Tibial nerve (tissue), 4 donors: ENCODE measurements around the gene PKP4.

Source experiments
- EP300 ChIP-seq, 2 donors: sonication (generic); formaldehyde crosslinking; IDR thresholded peaks; one replicate each; pipeline ENCODE4 v1.6.1; 2017; ENCODE audit warnings: antibody characterized with exemption in 2 of 2, mild to moderate bottlenecking in 1 of 2
- POLR2A ChIP-seq, 2 donors: fragments of 450-650 bp; IDR thresholded peaks; one replicate each; pipeline ENCODE4 v1.6.1; 2017; ENCODE audit warnings: antibody characterized with exemption in 2 of 2, mild to moderate bottlenecking in 2 of 2, moderate library complexity in 2 of 2
- TF ChIP-seq, protein P1 (sequence below), 5 experiments: fragments of 200-600 bp in 3 of 5; fragments of 450-650 bp in 2 of 5; sonication (generic) in 3 of 5; IDR thresholded peaks; one replicate each; pipeline ENCODE4 v1.5.1; 2016 to 2019; ENCODE audit warnings: antibody characterized with exemption in 5 of 5, mild to moderate bottlenecking in 3 of 5, moderate library complexity in 2 of 5

DNA sequence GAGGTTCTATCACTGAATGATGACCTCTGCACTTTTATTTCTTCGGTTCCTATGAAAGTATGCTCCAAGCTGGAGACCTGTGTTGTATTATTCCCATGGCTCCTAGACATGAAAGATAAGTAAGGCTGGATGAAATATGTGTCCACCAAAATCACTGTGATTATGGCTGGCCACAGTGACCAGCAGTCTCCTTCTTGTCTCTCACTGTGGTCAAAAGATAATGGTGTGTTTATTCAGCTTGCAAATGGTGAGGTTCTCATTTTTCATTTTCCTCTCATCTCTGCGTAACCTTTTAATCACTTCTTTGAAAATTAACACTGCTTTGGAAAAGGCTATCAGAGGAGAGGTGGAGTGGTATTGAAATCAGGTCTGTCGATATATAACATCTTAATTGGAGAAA lies 230.6 kb downstream of the PKP4 start:
- TF ChIP-seq, protein P1, sequence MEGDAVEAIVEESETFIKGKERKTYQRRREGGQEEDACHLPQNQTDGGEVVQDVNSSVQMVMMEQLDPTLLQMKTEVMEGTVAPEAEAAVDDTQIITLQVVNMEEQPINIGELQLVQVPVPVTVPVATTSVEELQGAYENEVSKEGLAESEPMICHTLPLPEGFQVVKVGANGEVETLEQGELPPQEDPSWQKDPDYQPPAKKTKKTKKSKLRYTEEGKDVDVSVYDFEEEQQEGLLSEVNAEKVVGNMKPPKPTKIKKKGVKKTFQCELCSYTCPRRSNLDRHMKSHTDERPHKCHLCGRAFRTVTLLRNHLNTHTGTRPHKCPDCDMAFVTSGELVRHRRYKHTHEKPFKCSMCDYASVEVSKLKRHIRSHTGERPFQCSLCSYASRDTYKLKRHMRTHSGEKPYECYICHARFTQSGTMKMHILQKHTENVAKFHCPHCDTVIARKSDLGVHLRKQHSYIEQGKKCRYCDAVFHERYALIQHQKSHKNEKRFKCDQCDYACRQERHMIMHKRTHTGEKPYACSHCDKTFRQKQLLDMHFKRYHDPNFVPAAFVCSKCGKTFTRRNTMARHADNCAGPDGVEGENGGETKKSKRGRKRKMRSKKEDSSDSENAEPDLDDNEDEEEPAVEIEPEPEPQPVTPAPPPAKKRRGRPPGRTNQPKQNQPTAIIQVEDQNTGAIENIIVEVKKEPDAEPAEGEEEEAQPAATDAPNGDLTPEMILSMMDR (IDR thresholded peaks at IDR 0.05): no peak
- TF ChIP-seq POLR2A (IDR thresholded peaks at IDR 0.05) (no peak), EP300 (IDR thresholded peaks at IDR 0.05) (no peak)
